WTC11 (cell line): Measurements from ENCODE around the gene LRR1.

ENCODE experiments used
- CREB1 ChIP-seq: sonication (generic); formaldehyde crosslinking; IDR thresholded peaks from 2 replicates; pipeline ENCODE4 v1.8.0; 2023; ENCODE audit warnings: mild to moderate bottlenecking, missing genetic modification reagents
- TF ChIP-seq, protein P1 (sequence below): fragments of 200-600 bp; IDR thresholded peaks from 2 replicates; pipeline ENCODE4 v1.8.0; 2022; ENCODE audit warnings: antibody characterized with exemption

DNA sequence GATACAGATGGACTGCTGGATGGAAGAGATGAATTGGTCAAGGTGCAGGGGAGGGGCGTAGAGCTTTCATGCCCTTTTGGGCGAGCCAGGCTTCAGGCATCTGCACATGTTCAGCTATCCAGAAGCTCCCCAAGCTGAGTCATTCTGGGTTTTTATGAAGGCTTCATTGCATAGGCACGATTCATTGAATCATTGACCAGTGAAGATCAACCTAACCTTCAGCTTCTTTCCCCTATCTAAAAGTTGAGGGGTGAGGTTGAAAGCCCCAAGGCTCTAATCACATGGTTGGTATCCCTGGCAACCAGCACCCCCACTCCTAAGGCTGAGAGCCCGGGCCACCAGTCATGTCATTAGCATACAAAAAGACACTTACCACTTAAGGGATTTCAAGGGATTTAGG is 48.9 kb upstream of the LRR1 start:
- TF ChIP-seq CREB1 (CRISPR knock-in tag): no peak
- TF ChIP-seq, protein P1, sequence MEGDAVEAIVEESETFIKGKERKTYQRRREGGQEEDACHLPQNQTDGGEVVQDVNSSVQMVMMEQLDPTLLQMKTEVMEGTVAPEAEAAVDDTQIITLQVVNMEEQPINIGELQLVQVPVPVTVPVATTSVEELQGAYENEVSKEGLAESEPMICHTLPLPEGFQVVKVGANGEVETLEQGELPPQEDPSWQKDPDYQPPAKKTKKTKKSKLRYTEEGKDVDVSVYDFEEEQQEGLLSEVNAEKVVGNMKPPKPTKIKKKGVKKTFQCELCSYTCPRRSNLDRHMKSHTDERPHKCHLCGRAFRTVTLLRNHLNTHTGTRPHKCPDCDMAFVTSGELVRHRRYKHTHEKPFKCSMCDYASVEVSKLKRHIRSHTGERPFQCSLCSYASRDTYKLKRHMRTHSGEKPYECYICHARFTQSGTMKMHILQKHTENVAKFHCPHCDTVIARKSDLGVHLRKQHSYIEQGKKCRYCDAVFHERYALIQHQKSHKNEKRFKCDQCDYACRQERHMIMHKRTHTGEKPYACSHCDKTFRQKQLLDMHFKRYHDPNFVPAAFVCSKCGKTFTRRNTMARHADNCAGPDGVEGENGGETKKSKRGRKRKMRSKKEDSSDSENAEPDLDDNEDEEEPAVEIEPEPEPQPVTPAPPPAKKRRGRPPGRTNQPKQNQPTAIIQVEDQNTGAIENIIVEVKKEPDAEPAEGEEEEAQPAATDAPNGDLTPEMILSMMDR: no peak
